ENCODE data around the gene PDE6H.

DNA sequence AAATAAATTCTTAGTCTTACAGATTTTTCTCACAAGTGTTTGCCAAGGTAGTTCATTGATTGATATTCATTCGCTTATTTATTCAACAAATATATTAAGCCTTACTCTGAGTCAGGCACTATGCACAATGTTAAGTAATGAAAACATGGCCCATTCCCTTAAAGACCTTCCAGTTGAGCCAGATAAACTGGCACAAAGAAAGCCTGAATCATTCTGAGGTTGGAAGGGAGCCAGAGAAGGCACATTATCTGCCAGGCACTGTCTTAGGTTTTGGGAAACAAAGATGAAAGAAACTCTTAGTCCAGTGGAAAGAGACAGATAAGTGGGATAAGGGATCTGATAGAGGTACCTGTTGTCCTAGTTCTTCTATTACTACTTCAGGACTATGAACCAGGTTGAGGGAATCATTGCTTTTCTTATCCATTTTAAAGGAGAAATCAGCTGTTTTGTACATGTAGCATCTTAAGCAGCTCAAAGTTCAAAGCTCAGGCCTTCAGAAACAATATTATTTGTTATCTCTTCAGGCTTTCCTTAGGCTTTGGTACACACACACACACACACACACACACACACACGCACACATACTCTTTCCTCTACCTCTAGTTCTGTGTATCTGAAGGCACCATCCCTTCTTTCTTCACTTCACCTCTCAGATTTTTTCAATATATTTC lies 27.0 kb downstream of the PDE6H start:
- TF ChIP-seq CTCF (IDR thresholded peaks at IDR 0.05), result no peak
- TF ChIP-seq POLR2AphosphoS5 (IDR thresholded peaks at IDR 0.05), result peak in 2 of 4 donors; percentile 27 to 33

Measured in sigmoid colon (tissue), 4 donors.